NT2/D1 (cell line): ENCODE data around the gene PEX10.

Experiments used
- SUZ12 ChIP-seq: IDR thresholded peaks from 2 replicates; pipeline ENCODE4 v1.6.1; 2011; ENCODE audit not compliant: insufficient read length, insufficient read depth; ENCODE audit errors: extremely low read depth
- YY1 ChIP-seq: IDR thresholded peaks from 2 replicates; pipeline ENCODE4 v1.6.1; 2011; ENCODE audit not compliant: insufficient read length, insufficient read depth
- ZNF274 ChIP-seq: IDR thresholded peaks from 2 replicates; pipeline ENCODE4 v1.6.1; 2011; ENCODE audit warnings: mild to moderate bottlenecking, low read depth, low read length

GRCh38 chr1:2392686-2393085 is 19.7 kb downstream of the PEX10 start:
- TF ChIP-seq ZNF274: no peak
- TF ChIP-seq YY1: no peak
- no peak for TF ChIP-seq SUZ12
